IMR-90 (cell line): ENCODE results near the gene MRM2. TPM values are rescaled to one million over a fixed set of nuclear protein-coding genes. Genes with fewer than 3 reads are reported as not detected.

Experiments
- BHLHE40 ChIP-seq: fragments of 150-350 bp; IDR thresholded peaks from 2 replicates; pipeline ENCODE4 v1.6.1; 2016; ENCODE audit warnings: mild to moderate bottlenecking, low read depth, low read length
- CEBPB ChIP-seq: IDR thresholded peaks from 2 replicates; pipeline ENCODE4 v1.6.1; 2012; ENCODE audit warnings: low read depth, low read length, improper control_type of control experiment
- CHD1 ChIP-seq: IDR thresholded peaks from 2 replicates; pipeline ENCODE4 v1.6.1; 2012; ENCODE audit warnings: low read depth, low read length, improper control_type of control experiment
- FOS ChIP-seq: fragments of 150-350 bp; IDR thresholded peaks from 2 replicates; pipeline ENCODE4 v1.6.1; 2016; ENCODE audit warnings: low read depth, low read length
- MAFK ChIP-seq: IDR thresholded peaks from 2 replicates; pipeline ENCODE4 v1.6.1; 2012; ENCODE audit warnings: low read depth, low read length, improper control_type of control experiment
- POLR2A ChIP-seq: IDR thresholded peaks from 2 replicates; pipeline ENCODE4 v1.6.1; 2012; ENCODE audit warnings: mild to moderate bottlenecking, low read depth, low read length
- RAD21 ChIP-seq: IDR thresholded peaks from 2 replicates; pipeline ENCODE4 v1.6.1; 2012; ENCODE audit warnings: low read length, improper control_type of control experiment
- polyA plus RNA-seq, 3 experiments: library from polyadenylated mRNA; depleted of rRNA; stranded (reverse); fragments of >200 nt; gene quantifications; 2 replicates each; pipeline ENCODE4 v1.2.3, GENCODE V29; 2012; ENCODE audit warnings: low replicate concordance in 1 of 3
- total RNA-seq: library from RNA; depleted of rRNA; stranded (reverse); fragments of >200 nt; gene quantifications from 2 replicates; pipeline ENCODE4 v1.2.3, GENCODE V29; 2012

The MRM2 gene
- total and polyA plus RNA-seq, 2 of the 4 experiments (the other 2 are of a cell fraction), result 19.1 to 23.8 TPM

GRCh38 chr7:2248984-2249694 lies 7.1 kb upstream of the MRM2 start (continued):
- TF ChIP-seq RAD21, result peak; percentile 45
- TF ChIP-seq BHLHE40, result 0 out of 2 replicates have a peak, but pooled peaks have one; percentile 32
- no peak for TF ChIP-seq CEBPB
- TF ChIP-seq MAFK, result no peak
- TF ChIP-seq CHD1, result no peak
- no peak for TF ChIP-seq FOS
- peak; percentile 41; the same call in 1 of the 2 replicates for TF ChIP-seq POLR2A
